NOMO-1 treated with dmso at 0.1 percent for 144 hours (cell line): ENCODE results near the gene SNRPD3.

Source experiments
- DNase-seq: peaks from one replicate; lab custom pipeline; 2025; ENCODE audit not compliant: unreplicated experiment; lab: John Stamatoyannopoulos, UW

SNRPD3 gene

DNA sequence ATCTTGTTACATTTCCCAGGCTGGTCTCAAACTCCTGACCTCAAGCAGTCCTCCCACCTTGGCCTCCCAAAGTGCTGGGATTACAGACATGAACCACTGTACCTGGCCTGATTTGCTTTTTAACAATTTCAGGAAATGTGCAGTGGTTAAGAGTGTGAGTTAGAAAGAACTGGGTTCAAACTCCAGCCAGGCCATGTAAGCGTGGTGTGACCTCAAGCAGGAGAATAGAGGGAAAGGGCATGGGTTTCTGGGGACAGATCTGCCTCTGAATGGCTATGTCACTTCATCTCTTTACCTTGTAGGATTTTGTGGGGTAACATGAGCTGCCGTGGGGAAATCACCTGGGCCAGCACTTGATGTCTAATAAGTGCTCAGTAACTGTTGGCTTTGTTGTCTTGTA, 9.3 kb downstream of the SNRPD3 start:
- DNase-seq, result no peak

DNA sequence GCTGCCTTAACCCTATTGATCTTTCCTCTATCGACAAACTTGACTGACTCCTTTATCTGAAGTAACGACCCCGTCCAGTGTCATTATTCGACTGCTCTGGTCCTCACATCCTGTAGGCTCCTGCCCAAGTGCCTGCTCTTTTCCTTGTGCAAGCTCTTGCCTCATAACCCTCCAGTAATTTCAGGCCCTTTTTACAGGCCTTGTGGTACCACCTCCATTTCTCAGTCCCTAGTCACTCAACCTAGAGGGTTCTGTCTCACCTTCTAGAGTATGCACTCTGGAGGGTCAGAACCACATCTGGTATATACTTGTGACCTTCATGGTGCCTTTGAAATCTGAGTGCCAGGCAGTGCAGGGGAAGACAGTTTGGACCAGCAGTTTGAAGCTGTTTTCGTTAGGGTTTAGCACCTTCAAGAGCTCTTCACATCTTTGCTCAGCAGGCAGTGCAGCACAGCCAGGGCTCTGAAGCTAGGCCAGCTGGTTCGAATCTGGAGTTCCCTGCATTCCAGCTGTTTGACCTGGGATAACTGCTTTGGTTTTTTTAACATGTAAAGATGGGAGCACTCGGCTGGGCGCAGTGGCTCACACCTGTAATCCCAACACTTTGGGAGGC, 11.2 kb downstream of the SNRPD3 start:
- no peak for DNase-seq

DNA sequence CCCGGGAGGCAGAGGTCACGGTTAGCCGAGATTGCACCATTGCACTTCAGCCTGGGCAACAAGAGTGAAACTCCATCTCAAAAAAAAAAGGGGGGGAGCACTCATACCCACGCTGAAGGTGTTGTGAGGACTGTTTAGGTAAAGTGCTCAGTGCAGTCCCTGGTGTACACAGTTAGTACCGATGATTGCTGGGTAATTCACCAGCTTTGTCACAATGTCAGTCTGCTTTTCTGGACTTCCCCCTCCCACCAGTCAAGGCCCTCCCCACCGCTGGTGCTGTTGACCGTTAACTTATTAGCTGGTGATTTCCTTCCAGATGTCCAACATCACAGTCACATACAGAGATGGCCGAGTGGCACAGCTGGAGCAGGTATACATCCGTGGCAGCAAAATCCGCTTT, 11.9 kb downstream of the SNRPD3 start:
- DNase-seq, result no peak

DNA sequence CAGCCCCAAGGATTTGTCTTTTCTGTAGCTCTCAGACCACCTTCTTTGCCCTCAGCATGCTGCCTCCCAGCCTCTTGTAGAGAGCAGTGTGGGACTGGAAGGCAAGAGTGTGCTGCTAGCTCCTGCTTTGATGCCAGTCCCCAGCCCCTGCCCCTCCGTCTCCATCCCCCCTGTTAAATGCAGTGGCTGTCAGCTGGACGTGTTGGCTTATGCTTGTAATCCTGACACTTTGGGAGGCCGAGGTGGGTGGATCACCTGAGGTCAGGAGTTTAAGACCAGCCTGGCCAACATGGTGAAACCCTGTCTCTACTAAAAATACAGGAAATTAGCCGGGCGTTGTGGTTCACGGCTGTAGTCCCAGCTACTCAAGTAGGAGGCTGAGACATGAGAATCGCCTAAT, 15.5 kb downstream of the SNRPD3 start:
- DNase-seq, result no peak

DNA sequence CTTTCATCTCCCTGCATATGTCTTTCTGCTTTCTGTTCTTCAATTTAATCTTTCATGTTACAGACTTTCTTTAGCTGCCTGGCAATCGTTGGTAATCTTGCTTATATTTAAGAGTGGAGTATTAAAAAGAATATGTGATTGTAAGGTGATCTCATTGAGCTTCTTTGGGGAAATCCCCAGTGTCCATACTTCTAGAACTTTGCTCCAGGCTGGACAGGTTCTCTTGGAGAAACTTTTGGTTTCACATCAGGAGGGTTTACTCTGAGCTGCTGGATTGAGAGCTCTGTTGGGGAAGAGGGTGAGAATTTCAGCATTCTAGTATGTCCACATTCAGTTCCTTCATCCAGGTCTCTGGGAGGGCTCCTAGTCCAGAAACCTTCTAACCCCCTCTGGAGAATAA, 21.0 kb downstream of the SNRPD3 start:
- no peak for DNase-seq

DNA sequence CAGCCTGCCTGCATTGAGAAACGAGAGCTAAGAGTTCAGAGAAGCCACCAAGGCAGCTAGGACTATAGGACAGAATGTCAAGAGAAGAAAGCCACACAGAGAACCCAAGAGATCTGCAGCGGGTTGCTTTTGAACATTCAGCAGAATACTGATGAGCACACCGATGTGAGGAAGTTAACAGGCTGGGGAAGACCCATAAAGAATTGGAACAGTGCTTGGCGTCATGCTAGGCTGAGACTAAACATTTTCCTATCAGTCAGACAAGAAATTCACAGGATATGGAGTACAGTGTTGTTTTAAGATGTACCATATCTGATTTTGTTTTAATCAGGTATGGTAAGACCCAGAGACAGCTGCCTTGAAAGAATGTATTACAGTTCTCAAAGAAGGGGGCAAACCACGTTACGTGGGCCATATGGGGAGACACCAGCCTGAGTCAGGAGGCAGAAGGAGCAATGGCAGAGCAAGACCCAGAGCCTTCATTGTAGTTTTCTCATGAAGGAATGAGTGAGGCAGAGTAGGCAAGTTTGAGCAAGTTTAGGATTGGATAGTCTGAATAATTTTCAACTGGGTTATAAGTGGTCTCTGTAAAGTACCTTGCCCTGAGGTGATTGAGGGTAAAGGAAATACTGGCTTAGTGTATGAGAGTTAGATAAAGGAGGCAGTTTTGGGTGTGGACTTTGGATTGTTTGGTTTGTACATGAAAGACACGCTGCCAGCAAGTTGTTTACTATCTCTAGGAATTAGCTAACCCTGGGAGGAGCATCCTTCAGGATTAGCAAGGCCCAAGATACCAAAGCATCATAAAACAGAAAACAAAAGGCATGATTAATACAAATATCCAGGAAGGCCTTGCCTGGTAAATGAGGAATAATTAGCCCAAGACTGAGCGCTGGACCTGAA, 22.8 kb downstream of the SNRPD3 start:
- DNase-seq, result no peak

DNA sequence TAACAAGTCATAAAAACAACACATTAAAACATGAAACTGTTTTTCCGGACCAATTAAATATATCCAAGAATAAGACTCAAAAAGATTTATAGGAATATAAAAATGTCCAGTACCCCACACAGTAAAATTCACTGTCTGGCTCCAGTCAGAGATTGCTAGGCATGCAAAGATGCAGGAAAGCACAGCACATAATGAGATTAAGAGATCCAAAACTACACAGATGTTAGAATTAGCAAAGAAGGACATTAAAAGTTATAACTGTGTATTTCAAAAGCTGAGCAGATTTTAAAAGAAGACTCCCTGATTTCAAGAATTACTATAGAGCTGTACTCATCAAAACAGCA, 23.4 kb downstream of the SNRPD3 start:
- DNase-seq, result no peak

DNA sequence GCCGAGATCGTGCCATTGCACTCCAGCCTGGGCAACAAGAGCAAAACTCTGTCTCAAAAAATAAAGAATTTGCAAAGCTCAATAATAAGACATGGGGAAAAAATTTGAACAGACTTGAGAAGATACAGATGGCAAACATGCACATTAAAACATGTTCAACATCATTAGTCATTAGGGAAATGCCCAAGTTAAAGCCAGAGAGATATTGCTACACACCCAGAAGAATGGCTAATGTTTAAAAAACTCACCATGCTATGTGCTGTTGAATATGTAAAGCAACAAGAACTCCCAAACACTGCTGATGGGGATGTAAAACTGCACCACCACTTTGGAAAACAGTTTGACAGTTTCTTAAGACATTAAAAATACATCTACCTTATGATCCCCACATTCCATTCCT, 24.5 kb downstream of the SNRPD3 start:
- DNase-seq, result no peak

DNA sequence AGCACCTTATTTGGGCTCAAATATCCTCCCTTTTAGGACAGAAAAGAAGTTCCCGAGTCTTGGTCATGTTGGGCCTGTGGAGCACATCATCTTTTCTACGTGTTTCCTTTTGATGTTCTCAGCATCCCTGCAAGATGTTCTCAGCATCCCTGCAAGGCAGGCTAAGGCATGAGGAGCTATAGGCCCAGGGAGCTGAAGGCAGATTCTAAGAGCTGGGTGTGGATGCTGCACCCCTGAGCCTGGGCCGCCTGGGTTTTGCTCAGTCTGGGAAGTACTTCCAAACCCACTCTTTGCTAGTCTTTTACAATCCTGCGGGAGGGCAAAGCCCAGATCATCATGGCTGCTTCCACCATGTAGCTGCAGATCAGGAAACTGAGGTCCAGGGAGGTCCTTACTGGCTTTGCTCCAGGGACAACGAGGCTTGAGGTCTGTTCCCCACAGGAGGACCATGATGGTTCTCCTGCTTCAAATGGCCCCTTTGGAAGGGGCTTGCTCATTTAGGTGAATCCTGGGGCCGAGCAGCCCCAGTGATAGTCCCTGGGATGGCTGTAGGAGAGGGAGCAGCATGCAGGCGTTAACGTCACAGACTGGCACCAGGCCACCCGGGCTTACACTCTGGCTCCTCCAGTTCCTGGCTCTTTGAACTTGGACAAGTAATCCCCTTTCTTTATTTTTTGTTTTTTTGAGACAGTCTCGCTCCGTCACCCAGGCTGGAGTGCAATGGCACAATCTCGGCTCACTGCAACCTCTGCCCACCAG, 26.4 kb downstream of the SNRPD3 start:
- DNase-seq, result no peak

DNA sequence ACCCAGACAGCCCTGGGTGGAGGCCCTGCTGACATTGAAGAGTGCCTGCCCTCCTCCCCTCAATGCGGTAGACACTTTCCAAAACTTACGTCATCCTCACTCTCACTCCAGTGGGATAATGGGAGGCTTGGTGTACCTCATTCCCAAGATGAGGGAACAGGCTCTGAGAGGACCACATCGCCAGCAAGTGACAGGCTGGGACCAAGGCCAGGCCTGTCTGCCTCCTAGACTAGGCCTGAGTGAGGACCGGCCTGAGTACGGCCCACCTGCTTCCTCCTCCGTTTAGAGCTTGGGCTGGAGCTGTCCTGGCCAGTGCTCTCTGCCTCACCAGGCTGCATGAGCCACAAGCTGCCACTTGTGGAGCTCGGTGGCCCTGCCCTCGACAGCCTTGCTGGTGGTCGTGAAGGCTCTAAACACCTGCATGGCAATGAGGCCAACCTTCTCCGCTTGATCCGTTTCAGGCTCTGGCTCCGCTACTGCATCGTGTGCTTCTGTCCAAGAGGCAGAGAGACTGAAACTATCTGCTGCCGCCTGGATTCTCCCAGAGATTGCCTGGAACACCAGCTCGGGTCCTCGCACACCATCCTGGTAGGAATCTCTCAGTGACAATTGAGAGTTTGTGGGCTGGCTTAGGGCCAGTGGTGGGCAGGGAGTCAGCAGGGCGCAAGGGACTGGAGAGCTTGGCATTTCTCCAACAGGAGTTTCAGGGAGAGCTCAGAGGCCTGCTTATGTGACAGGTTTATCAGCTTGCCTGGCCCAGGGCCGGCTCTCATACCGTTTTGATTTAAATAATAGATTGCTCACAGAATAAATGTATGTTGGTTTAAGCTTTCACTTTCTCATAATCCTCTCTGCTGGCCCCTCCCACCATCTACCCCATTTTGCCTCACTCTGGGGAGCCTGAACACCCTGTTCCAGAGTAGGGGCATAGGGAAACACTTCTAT, 27.7 kb downstream of the SNRPD3 start:
- no peak for DNase-seq

DNA sequence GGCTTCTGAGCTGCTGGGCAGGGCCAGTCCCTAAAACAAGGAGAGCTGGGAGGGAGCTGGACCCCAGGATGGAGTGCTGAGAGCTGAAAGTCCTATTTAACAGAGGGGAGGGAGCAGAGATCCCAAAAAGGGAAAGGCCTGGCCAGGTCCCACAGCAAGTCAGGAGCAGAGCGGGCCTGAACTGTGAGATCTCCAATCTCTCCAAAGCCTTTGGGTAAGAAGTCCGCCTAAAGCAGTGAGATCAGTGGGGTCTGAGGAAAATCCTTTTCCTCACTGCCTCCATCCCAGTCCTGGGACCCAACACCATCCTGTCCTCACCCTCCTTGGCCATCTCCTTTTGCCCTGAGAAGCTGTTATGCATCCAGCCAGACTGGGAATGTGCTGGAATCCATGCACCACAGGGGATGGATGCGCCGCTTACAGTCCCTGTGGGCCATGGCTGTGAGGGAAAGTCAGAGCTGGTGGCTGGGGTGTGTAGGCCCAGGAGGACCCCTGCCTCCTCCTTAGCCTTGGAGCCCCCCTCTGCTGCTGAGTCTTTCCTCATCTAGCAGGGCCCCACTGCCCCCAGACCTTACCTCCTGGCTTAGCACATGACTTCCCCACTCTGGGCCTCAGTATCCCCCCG, 28.5 kb downstream of the SNRPD3 start:
- no peak for DNase-seq

DNA sequence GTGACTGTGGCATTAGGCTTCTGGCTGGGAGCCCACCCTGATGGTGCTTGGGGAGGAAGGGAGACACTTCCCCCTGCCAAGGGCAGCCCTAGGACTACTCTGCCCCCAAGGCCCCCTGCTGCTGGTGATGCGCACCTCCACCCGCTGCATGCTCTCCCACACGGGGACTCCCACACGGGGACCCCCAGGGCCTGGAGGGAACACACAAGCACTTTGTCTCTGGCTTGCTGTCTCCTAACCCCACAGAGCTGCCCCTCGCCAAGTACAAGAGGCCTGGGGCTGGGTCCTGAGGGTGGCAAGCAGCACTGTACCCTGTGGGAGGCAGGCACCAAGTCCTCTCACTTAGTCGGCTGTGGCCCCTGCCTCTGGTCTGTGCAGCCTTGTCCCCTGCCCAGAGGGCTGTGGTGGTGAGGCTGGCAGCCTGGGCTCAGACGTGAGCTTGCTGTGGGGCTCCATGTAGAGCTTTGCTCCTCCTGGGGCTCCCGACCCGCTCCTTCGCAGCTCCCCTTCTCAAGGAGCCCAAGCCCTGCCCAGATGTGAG, 29.1 kb downstream of the SNRPD3 start:
- DNase-seq, result no peak

DNA sequence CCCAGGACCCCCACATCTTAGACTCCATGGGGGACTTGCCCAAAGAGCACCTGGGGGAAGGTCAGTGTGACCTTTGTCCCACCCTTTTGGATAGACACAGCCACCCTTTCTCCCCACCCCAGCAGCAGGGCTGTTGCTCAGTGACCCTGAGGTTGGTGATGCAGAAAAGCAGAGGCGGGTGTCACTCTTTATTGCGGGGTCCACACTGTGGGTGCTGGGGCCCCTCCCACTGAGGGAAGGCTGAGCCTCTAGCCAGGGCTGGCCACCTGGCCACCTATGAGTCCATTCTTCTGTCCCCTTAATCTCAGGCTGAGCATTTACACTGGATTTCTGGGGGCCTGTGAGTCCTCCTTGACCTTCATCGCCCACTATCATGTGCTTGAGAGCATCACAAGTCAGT, 29.7 kb downstream of the SNRPD3 start:
- DNase-seq, result no peak

DNA sequence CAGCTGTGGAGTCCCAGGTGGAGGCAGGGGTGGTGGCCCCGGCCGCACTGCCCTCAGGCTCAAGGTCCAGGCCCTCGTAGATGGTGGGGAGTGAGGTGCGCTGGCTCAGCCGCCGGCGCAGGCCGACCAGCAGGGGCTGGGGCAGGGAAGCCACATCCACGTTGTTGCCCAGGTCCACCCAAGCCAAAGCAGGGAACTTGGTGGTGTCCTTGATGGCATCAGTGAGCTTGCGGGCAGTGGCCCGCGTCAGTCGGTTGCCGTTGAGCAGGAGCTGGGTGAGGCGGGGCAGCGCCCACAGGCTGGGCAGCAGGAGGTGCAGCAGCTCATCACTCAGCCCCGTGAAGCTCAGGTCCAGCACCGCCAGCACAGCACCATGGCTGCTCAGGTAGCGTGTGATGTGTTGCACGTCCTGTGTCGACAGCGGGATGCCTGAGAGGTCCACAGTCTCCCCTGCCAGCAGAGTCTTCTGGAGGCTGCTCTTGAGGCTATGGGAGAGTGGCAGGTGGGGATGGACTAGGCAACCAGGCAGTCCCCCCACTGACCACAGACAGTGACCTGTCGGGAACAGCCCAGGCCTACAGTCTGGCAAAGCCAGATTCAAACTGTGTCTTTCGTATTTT, 30.2 kb downstream of the SNRPD3 start:
- no peak for DNase-seq

DNA sequence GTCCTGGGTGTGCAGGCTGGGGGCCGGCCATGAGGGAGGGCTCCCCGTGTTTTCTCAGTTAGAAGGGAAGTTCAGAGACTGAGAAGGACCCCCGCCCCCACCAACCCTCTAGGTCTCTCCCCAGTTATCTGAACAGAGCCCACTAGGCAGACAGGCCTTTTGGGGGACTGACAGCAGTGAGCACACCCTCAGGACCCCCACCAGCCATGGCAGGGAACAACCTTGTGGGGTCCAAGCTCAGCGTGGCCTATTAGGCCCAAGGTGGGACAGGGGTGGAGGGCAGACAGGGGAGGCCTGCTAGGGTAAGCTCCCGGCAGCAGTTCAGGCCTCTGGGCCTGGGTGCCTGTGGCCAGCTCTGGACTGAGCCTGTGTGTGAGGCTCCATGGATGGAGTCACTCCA, 31.5 kb downstream of the SNRPD3 start:
- no peak for DNase-seq

DNA sequence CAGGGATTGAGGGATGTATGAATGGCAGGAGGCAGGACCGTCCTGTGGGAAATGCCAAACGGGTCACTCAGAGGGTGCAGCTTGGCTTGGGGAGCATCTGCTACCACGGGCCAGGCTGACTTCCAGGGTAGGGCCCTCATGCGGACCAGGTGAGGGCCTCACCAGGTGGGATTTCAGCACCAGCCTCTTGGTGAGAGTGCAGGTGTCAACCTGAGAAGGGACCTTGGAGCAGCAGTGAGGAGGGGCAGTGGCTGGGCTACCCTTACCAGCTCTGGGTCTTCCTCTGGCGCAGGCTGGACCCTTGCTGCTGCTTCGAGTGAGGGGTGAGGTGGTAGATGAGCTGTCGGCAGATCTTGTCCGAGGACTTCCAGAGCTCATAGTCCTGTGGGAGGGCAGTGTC, 32.1 kb downstream of the SNRPD3 start:
- DNase-seq, result no peak

DNA sequence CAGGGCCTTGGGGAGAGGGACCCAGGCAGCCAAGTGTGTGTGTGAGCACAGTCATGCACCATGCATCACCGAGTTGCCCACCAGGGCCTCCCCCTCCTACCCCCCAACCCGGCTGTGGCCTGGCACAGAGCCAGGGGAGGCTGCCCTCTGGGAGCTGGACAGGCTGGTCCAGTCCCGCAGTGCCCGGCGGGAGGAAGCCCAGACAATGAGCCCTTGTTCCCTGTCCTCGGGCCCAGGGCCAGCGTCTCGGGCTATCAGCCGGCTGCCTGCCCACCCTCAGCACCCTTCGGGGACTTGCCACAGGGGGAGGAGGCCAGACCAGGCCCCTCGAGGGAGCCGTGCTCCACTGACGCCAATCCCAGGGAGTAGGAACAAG, 32.6 kb downstream of the SNRPD3 start:
- no peak for DNase-seq

DNA sequence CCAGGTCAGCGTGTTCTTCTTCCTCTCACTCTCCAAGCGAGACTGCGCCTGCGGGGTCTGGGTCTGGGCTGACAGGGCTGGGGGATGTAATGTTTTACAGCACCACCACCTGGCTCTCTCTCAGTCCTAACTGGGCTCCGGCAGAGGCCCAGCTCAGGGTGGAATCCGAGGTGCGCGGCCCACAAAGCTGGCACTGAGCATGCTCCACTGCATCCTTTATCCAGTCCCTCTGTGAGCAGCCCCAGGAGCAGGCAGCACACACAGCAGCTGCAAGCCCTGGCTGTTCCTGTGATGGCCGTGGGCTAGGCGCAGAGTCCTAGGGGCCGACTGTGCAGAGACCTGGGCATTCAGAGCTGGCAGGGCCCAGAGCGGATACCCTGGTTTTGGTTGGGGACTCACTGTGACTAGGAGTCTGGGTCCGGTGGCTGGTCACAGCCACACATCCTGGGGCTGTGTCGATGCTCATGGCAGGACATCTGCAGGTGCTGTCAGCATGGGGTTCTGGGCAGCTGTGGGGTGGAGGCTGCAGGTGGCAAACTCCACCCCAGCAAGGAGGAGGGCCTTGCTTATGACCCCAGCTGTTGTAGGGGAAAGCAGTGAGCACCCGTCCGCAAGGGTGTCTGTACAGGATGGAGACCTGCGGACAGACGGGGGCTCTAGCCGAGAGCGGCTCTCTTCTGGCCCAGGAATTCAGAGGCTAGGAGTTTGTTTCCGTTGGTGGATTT, 33.1 kb downstream of the SNRPD3 start:
- DNase-seq, result no peak

DNA sequence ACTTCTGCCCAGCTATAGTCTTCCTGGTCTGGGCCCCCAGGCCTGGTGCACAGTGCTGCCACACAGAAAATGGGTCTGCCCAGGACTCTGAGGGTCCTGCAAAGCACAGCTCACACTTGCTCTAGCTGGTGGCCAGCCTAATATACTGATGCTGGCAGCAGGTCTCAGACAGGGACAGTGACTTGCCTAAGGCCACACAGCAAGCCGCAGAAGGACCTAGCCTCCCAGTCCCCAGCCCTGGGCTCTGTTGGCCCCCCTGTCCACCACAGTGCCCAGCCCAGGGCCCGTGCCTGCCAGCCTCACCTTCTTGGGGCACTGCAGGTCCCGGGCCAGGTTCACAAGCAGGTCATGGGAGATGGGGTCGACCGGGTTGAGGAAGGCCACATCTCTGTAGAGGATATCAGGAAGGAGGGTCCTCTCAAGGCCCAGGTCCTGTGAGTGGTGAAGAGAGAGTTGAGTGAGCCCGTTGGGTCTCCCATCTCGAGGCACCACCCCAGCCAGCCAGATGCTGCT, 33.8 kb downstream of the SNRPD3 start:
- no peak for DNase-seq
